Lung (tissue), 12 donors: ENCODE measurements around the gene PPARD. TPM values are rescaled to one million over a fixed set of nuclear protein-coding genes. Genes with fewer than 3 reads are reported as not detected.

Source experiments
- ATAC-seq: fragments of 200-7000 bp; cut with Tn5 transposase; one replicate; pipeline ENCODE4 v1.9.1; 2020; ENCODE audit warnings: moderate number of reproducible peaks; ENCODE audit not compliant: insufficient read depth, low FRiP score
- DNase-seq, 3 donors: peaks; one replicate each; pipeline ENCODE4 v3.0.0-alpha.2; 2013 to 2017
- H3K27ac ChIP-seq, 2 donors: one replicate each; pipeline ENCODE4 v1.5.1; 2013; ENCODE audit warnings: mild to moderate bottlenecking in 2 of 2, moderate library complexity in 2 of 2, control low read depth in 1 of 2, inconsistent platforms in 1 of 2, low read depth in 1 of 2, low read length in 1 of 2
- H3K27me3 ChIP-seq, 3 donors: one replicate each; pipeline ENCODE4 v1.5.1; 2013; ENCODE audit warnings: low read length in 2 of 3; ENCODE audit not compliant: control insufficient read depth in 3 of 3, insufficient read depth in 3 of 3
- H3K36me3 ChIP-seq, 4 donors: one replicate each; pipeline ENCODE4 v1.5.1; 2013; ENCODE audit warnings: low read length in 4 of 4, mild to moderate bottlenecking in 1 of 4, moderate library complexity in 1 of 4; ENCODE audit not compliant: control insufficient read depth in 4 of 4, insufficient read depth in 4 of 4
- H3K4me1 ChIP-seq, 5 donors: one replicate each; pipeline ENCODE4 v1.5.1; 2013; ENCODE audit warnings: low read length in 5 of 5, mild to moderate bottlenecking in 2 of 5, moderate library complexity in 1 of 5; ENCODE audit not compliant: control insufficient read depth in 5 of 5, insufficient read depth in 5 of 5
- H3K4me3 ChIP-seq: one replicate; pipeline ENCODE4 v1.5.1; 2013; ENCODE audit warnings: mild to moderate bottlenecking, control low read depth, moderate library complexity
- H3K9ac ChIP-seq, 2 donors: one replicate each; pipeline ENCODE4 v1.5.1; 2013; ENCODE audit warnings: low read length in 2 of 2, control low read depth in 1 of 2; ENCODE audit not compliant: insufficient read depth in 1 of 2
- H3K9me3 ChIP-seq, 4 donors: one replicate each; pipeline ENCODE4 v1.5.1; 2013; ENCODE audit warnings: low read length in 3 of 4, mild to moderate bottlenecking in 1 of 4, moderate library complexity in 1 of 4; ENCODE audit not compliant: control insufficient read depth in 4 of 4, insufficient read depth in 3 of 4
- CTCF ChIP-seq: IDR thresholded peaks from 2 replicates; pipeline ENCODE4 v1.5.1; 2012; ENCODE audit warnings: mild to moderate bottlenecking; ENCODE audit errors: control extremely low read depth, extremely low read depth
- WGBS, 2 donors: extraction: QIAGEN DNeasy Blood & Tissue Kit; methylation state at CpG; one replicate each; pipeline ENCODE4 v1.1.7; 2013; 5-methylcytosine and 5-hydroxymethylcytosine counted together
- polyA plus RNA-seq, 2 donors: library from polyadenylated mRNA; stranded (reverse); fragments of 200-250 nt; gene quantifications; one replicate each; pipeline ENCODE4 v1.2.1, GENCODE V29; 2013
- total RNA-seq, 2 donors: library from RNA; depleted of rRNA in 1 of 2; stranded (reverse); fragments of >200 nt in 1 of 2; gene quantifications; one replicate each; pipeline ENCODE4 v1.2.1, GENCODE V29; 2014 to 2021
- donor health status: control.
- donor health status: control.
- donor health status: Bipolar disorder and iron deficiency.
- donor health status: healthy.
- donor health status: DM: yes; HTN: yes; CAD: no.

PPARD gene
- total and polyA plus RNA-seq, 4 donors, result 11.3 to 27.8 (median 24.5) TPM

GRCh38 chr6:35474942-35475570 is 132.7 kb downstream of the PPARD start:
- no peak overlapping the region for H3K27ac ChIP-seq
- peaks cover 0 to 7% (median 3%) of the 10 kb centered on the region in 5 donors for H3K4me1 ChIP-seq
- no peak overlapping the region for H3K9ac ChIP-seq
- 95 to 96% methylated on average over 20 of the region's 20 CpGs for WGBS, 2 donors
- ATAC-seq, result no peak
- no peak for TF ChIP-seq CTCF
- H3K36me3 ChIP-seq, result peaks cover 0 to 49% (median 28%) of the 10 kb centered on the region in 4 donors
- no peaks in the 10 kb centered on the region for H3K27me3 ChIP-seq
- no peak for DNase-seq
- no peaks in the 10 kb centered on the region for H3K9me3 ChIP-seq
- no peak overlapping the region for H3K4me3 ChIP-seq

- ATAC-seq (no peak), DNase-seq (no peak)
- no peak overlapping the region for H3K9ac ChIP-seq
- no peak overlapping the region for H3K4me3 ChIP-seq
- TF ChIP-seq CTCF, result no peak
- H3K27ac ChIP-seq, result no peak overlapping the region
- H3K27me3 ChIP-seq, result no peaks in the 10 kb centered on the region
- H3K36me3 ChIP-seq, result peaks cover 0 to 45% (median 25%) of the 10 kb centered on the region in 4 donors
- WGBS, 2 donors, result 84 to 85% methylated on average over 4 of the region's 4 CpGs
- peaks cover 0 to 2% (median 1%) of the 10 kb centered on the region in 5 donors for H3K4me1 ChIP-seq
- H3K9me3 ChIP-seq, result no peaks in the 10 kb centered on the region
Measured at GRCh38 chr6:35475573-35475972, 133.2 kb downstream of the PPARD start.

GRCh38 chr6:35476004-35476403 is 133.6 kb downstream of the PPARD start:
- Histone ChIP-seq H3K4me3 (no peak overlapping the region), H3K4me1 (no peaks in the 10 kb centered on the region), H3K36me3 (peaks cover 0 to 44% (median 22%) of the 10 kb centered on the region in 4 donors), H3K9me3 (no peaks in the 10 kb centered on the region), H3K27me3 (no peaks in the 10 kb centered on the region), H3K9ac (no peak overlapping the region), H3K27ac (no peak overlapping the region)
- no peak for TF ChIP-seq CTCF
- ATAC-seq (no peak), DNase-seq (no peak)
- 89 to 92% methylated on average over 14 of the region's 14 CpGs for WGBS, 2 donors

- Histone ChIP-seq H3K9me3 (no peaks in the 10 kb centered on the region), H3K27ac (no peak overlapping the region), H3K36me3 (peaks cover 0 to 40% (median 20%) of the 10 kb centered on the region in 4 donors), H3K4me3 (no peak overlapping the region), H3K9ac (no peak overlapping the region), H3K27me3 (no peaks in the 10 kb centered on the region), H3K4me1 (no peaks in the 10 kb centered on the region)
- DNase-seq (no peak), ATAC-seq (no peak)
- no peak for TF ChIP-seq CTCF
- WGBS, 2 donors, result 85 to 88% methylated on average over 8 of the region's 8 CpGs
Measured at GRCh38 chr6:35477028-35477427, 134.7 kb downstream of the PPARD start.
